B cell (primary cell): ENCODE measurements around the gene ZNF214. TPM values are rescaled to one million over a fixed set of nuclear protein-coding genes. Genes with fewer than 3 reads are reported as not detected.

Experiments
- ATAC-seq: fragments of 200-7000 bp; cut with Tn5 transposase; one replicate; pipeline ENCODE4 v1.10.0; 2021; ENCODE audit warnings: low read depth, mild to moderate bottlenecking, moderate number of reproducible peaks, moderate library complexity
- CTCF ChIA-PET: fragments of 350-600 bp; sonication (Branson Sonifier 250); formaldehyde crosslinking; loops from one replicate; lab custom pipeline; 2021; ENCODE audit warnings: antibody characterized with exemption, inconsistent platforms; lab: Charles Lee
- POLR2A ChIA-PET: fragments of 350-600 bp; sonication (Branson Sonifier 250); formaldehyde crosslinking; loops from one replicate; lab custom pipeline; 2021; ENCODE audit warnings: antibody characterized with exemption; lab: Charles Lee
- DNase-seq: peaks from one replicate; pipeline ENCODE4 v3.0.0; 2013
- H2AFZ ChIP-seq: 2 replicates; pipeline ENCODE4 v1.6.1; 2012; ENCODE audit warnings: mild to moderate bottlenecking, low read depth, low read length; ENCODE audit not compliant: insufficient read depth, poor library complexity, severe bottlenecking
- H3K27ac ChIP-seq, 2 donors: 1 replicate in 1 of 2; 2 replicates in 1 of 2; pipeline ENCODE4 v1.5.1; 2012 to 2013; ENCODE audit warnings: low read length in 2 of 2, mild to moderate bottlenecking in 2 of 2, moderate library complexity in 1 of 2
- H3K27me3 ChIP-seq, 4 experiments: fragments of 200-600 bp in 1 of 4; sonication (generic) in 1 of 4; replicated peaks in 1 of 4; 1 replicate in 2 of 4; 2 replicates in 2 of 4; pipeline versions ENCODE4 v1.6.1 to v1.7.0; 2013 to 2016; ENCODE audit warnings: low read length in 3 of 4, mild to moderate bottlenecking in 2 of 4, mixed read lengths in 1 of 4, moderate library complexity in 1 of 4; ENCODE audit not compliant: insufficient read depth in 4 of 4, control insufficient read depth in 3 of 4; ENCODE audit errors: control extremely low read depth in 1 of 4
- H3K36me3 ChIP-seq, 2 experiments: replicated peaks in 1 of 2; 1 replicate in 1 of 2; 2 replicates in 1 of 2; pipeline versions ENCODE4 v1.6.1 to v1.7.1; 2013; ENCODE audit warnings: low read length in 1 of 2; ENCODE audit not compliant: insufficient read depth in 2 of 2, control insufficient read depth in 1 of 2; ENCODE audit errors: control extremely low read depth in 1 of 2, extremely low read depth in 1 of 2
- H3K4me1 ChIP-seq, 2 donors: fragments of 200-600 bp in 1 of 2; sonication (generic) in 1 of 2; 1 replicate in 1 of 2; 2 replicates in 1 of 2; pipeline versions ENCODE4 v1.5.1 to v1.6.1; 2013 to 2017; ENCODE audit warnings: low read length in 2 of 2; ENCODE audit not compliant: control insufficient read depth in 2 of 2, insufficient read depth in 2 of 2
- H3K4me2 ChIP-seq: replicated peaks from 2 replicates; pipeline ENCODE3; 2012; ENCODE audit warnings: mild to moderate bottlenecking, low read depth, low read length; ENCODE audit not compliant: poor library complexity, severe bottlenecking
- H3K4me3 ChIP-seq, 5 experiments: fragments of 200-600 bp in 1 of 5; sonication (generic) in 1 of 5; 1 replicate in 3 of 5; 2 replicates in 2 of 5; pipeline versions ENCODE4 v1.5.1 to v1.7.0; 2011 to 2016; ENCODE audit warnings: low read length in 4 of 5, mild to moderate bottlenecking in 4 of 5, low read depth in 2 of 5, control low read depth in 1 of 5, moderate library complexity in 1 of 5; ENCODE audit not compliant: insufficient read depth in 1 of 5; ENCODE audit errors: control extremely low read depth in 1 of 5, extremely low read depth in 1 of 5
- H3K79me2 ChIP-seq: fragments of 200-600 bp; sonication (generic); one replicate; pipeline ENCODE4 v1.6.0; 2016; ENCODE audit warnings: low read length; ENCODE audit not compliant: control insufficient read depth, insufficient read depth
- H3K9ac ChIP-seq: fragments of 200-600 bp; sonication (generic); 2 replicates; pipeline ENCODE4 v1.6.1; 2017; ENCODE audit warnings: mild to moderate bottlenecking, low read length, moderate library complexity
- H3K9me3 ChIP-seq, 3 donors: one replicate each; pipeline versions ENCODE4 v1.6.1 to v1.7.1; 2013; ENCODE audit warnings: low read length in 2 of 3; ENCODE audit not compliant: control insufficient read depth in 2 of 3, insufficient read depth in 1 of 3; ENCODE audit errors: control extremely low read depth in 1 of 3
- H4K20me1 ChIP-seq: 2 replicates; pipeline ENCODE4 v1.6.0; 2012; ENCODE audit warnings: mild to moderate bottlenecking, low read length; ENCODE audit not compliant: insufficient read depth, control insufficient read depth, poor library complexity, severe bottlenecking
- H3K27ac Mint-ChIP-seq: one replicate; pipeline ENCODE4 v1.8.0; 2021; ENCODE audit warnings: mixed read lengths
- H3K27me3 Mint-ChIP-seq: one replicate; pipeline ENCODE4 v1.8.0; 2021; ENCODE audit warnings: mixed read lengths
- H3K4me1 Mint-ChIP-seq: one replicate; pipeline ENCODE4 v1.8.0; 2021; ENCODE audit warnings: mixed read lengths
- H3K4me3 Mint-ChIP-seq: one replicate; pipeline ENCODE4 v1.8.0; 2021; ENCODE audit warnings: mixed read lengths
- H3K9me3 Mint-ChIP-seq: one replicate; pipeline ENCODE4 v1.8.0; 2022; ENCODE audit warnings: mixed read lengths; ENCODE audit not compliant: insufficient read depth
- EZH2 ChIP-seq: IDR thresholded peaks from 2 replicates; pipeline ENCODE4 v1.6.1; 2012; ENCODE audit warnings: borderline replicate concordance, low read depth, mild to moderate bottlenecking, moderate library complexity, low read length; ENCODE audit not compliant: insufficient read depth, poor library complexity, severe bottlenecking
- WGBS: methylation state at CpG from one replicate; pipeline ENCODE4 v1.1.5; 2013; ENCODE audit warnings: missing lambda C conversion rate; ENCODE audit not compliant: insufficient coverage; 5-methylcytosine and 5-hydroxymethylcytosine counted together
- intact Hi-C: fragments of 100-400 bp; cut with micrococcal nuclease; formaldehyde crosslinking; loops from one replicate; pipeline ENCODE4 v1.10.0; 2022
- polyA plus RNA-seq: library from polyadenylated mRNA; depleted of rRNA; stranded (reverse); fragments of >200 nt; gene quantifications from 2 replicates; pipeline ENCODE4 v1.2.3, GENCODE V29; 2012
- total RNA-seq, 2 donors: library from RNA; stranded (reverse); fragments of 120-200 nt in 1 of 2; gene quantifications; 1 replicate in 1 of 2; 2 replicates in 1 of 2; pipeline versions ENCODE4 v1.2.3 to v1.2.4, GENCODE V29; 2013 to 2022
- TF ChIP-seq, protein P1 (sequence below): fragments of 200-600 bp; IDR thresholded peaks from one replicate; pipeline ENCODE4 v1.8.0; 2022; ENCODE audit warnings: antibody characterized with exemption, mild to moderate bottlenecking

The ZNF214 gene
- total and polyA plus RNA-seq, 2 donors (not counting 1 experiment from before 2014, with no cell fraction given): not detected

DNA sequence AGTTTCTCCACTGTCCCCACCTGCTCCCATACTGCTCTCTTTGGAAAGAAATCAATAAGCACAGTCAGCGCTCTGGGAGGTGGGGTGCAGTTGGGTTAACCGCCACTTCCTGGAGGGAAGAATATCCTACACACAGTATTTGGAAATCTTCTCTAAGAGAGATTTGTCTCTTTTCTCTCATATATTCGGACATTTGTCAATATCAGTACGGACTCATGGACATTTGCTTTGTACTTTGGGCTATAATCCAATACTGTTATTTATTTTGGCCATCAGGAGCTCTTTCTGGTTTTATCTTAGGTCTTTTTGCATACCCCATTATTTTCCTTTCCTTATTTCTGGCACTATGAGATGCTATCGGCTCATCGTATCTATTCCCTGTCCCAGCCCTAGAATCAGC lies 13.9 kb upstream of the ZNF214 start:
- intact Hi-C loops: no loop called here

DNA sequence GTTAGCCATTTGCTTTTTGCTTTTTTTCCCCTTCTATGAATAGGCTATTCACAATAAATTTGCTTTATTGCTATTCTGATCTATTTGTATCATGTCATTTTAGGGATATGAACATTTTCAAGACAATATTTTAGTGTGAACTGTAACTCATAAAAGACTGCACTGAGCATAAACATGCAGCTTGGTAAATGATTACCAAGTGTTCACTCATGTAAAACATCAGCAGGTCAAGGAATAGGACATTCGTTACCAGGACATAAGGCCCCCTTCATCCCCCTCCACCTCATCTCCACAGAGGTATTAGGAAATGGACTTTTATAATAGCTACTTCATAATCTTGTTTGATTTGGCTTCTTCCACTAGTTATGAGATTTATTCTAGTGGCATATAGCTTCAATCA lies 12.5 kb upstream of the ZNF214 start:
- H3K4me1 ChIP-seq: no peaks in the 10 kb centered on the region
- DNase-seq: no peak
- no peak overlapping the region for H3K4me2 ChIP-seq
- Mint-ChIP-seq H3K27ac (no peak overlapping the region), H3K27me3 (peaks cover 5% of the 10 kb centered on the region), H3K4me1 (no peaks in the 10 kb centered on the region), H3K4me3 (no peak overlapping the region), H3K9me3 (no peaks in the 10 kb centered on the region)
- intact Hi-C loops: no loop called here
- CTCF ChIA-PET: no interaction called here
- no peak overlapping the region for H3K4me3 ChIP-seq
- H3K9ac ChIP-seq: no peak overlapping the region
- H2AFZ ChIP-seq: no peak overlapping the region
- POLR2A ChIA-PET: no interaction called here
- peaks cover 0 to 1% (median 0%) of the 10 kb centered on the region in 3 donors for H3K9me3 ChIP-seq
- no peak overlapping the region for H3K27ac ChIP-seq
- no peaks in the 10 kb centered on the region for H3K36me3 ChIP-seq
- peaks cover 0 to 3% (median 0%) of the 10 kb centered on the region in 4 experiments for H3K27me3 ChIP-seq
- TF ChIP-seq EZH2: no peak
- TF ChIP-seq, protein P1, sequence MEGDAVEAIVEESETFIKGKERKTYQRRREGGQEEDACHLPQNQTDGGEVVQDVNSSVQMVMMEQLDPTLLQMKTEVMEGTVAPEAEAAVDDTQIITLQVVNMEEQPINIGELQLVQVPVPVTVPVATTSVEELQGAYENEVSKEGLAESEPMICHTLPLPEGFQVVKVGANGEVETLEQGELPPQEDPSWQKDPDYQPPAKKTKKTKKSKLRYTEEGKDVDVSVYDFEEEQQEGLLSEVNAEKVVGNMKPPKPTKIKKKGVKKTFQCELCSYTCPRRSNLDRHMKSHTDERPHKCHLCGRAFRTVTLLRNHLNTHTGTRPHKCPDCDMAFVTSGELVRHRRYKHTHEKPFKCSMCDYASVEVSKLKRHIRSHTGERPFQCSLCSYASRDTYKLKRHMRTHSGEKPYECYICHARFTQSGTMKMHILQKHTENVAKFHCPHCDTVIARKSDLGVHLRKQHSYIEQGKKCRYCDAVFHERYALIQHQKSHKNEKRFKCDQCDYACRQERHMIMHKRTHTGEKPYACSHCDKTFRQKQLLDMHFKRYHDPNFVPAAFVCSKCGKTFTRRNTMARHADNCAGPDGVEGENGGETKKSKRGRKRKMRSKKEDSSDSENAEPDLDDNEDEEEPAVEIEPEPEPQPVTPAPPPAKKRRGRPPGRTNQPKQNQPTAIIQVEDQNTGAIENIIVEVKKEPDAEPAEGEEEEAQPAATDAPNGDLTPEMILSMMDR: no peak
- ATAC-seq: no peak
- WGBS: no CpG with 5 or more reads among the region's 1 CpG
- no peaks in the 10 kb centered on the region for H4K20me1 ChIP-seq
- no peaks in the 10 kb centered on the region for H3K79me2 ChIP-seq

More for the DNA sequence above, 13.9 kb upstream of the ZNF214 start:
- H3K27me3 Mint-ChIP-seq: peaks cover 5% of the 10 kb centered on the region
- Histone ChIP-seq H3K4me3 (no peak overlapping the region), H3K79me2 (no peaks in the 10 kb centered on the region), H2AFZ (no peak overlapping the region), H3K27me3 (peaks cover 0 to 3% (median 0%) of the 10 kb centered on the region in 4 experiments), H3K4me2 (no peak overlapping the region), H3K36me3 (no peaks in the 10 kb centered on the region), H3K9ac (no peak overlapping the region), H3K27ac (no peak overlapping the region), H4K20me1 (no peaks in the 10 kb centered on the region), H3K9me3 (no peaks in the 10 kb centered on the region), H3K4me1 (no peaks in the 10 kb centered on the region)
- ChIA-PET CTCF (no interaction called here), POLR2A (no interaction called here)
- H3K4me1 Mint-ChIP-seq: no peaks in the 10 kb centered on the region
- TF ChIP-seq EZH2: no peak
- TF ChIP-seq, protein P1: no peak
- WGBS: 100% methylated on average over 3 of the region's 6 CpGs
- H3K27ac Mint-ChIP-seq: no peak overlapping the region
- H3K4me3 Mint-ChIP-seq: no peak overlapping the region
- H3K9me3 Mint-ChIP-seq: no peaks in the 10 kb centered on the region
- ATAC-seq (no peak), DNase-seq (no peak)
